ENCODE data around the gene ME1. TPM values are rescaled to one million over a fixed set of nuclear protein-coding genes. Genes with fewer than 3 reads are reported as not detected.

ME1 gene
- total and polyA plus RNA-seq, 9 of the 15 experiments (the other 6 are each of a cell fraction or from before 2014, with no cell fraction given) = 3.2 to 10.4 (median 5.5) TPM

- TF ChIP-seq IRF9 (tag; IDR thresholded peaks at IDR 0.05) (no peak), BCLAF1 (IDR thresholded peaks at IDR 0.05; ENCODE audit: borderline replicate concordance in 1 of 2, control insufficient read depth in 1 of 2, low read depth in 2 of 2, low read length in 1 of 2) (no peak), ZSCAN29 (IDR thresholded peaks at IDR 0.05) (no peak)
Measured at GRCh38 chr6:83352424-83353061, 78.3 kb downstream of the ME1 start (continued).

- Histone ChIP-seq H3K9me3 (replicated peaks; ENCODE audit: control insufficient read depth, insufficient read depth, low read depth, low read length) (no peaks in the 10 kb centered on the region), H4K20me1 (replicated peaks; ENCODE audit: control insufficient read depth, insufficient read depth, low read length) (no peaks in the 10 kb centered on the region), H3K4me3 (no peak overlapping the region), H3K4me2 (ENCODE audit: insufficient read depth, low read length) (no peak overlapping the region), H3K27me3 (ENCODE audit: control insufficient read depth in 2 of 2, insufficient read depth in 2 of 2, low read length in 2 of 2) (no peaks in the 10 kb centered on the region), H3K79me2 (ENCODE audit: control insufficient read depth, insufficient read depth, low read length) (no peaks in the 10 kb centered on the region), H2AFZ (ENCODE audit: low read depth, low read length) (no peak overlapping the region), H3K9me1 (ENCODE audit: control insufficient read depth, insufficient read depth, low read length) (no peaks in the 10 kb centered on the region), H3K4me1 (replicated peaks in 1 of 2; ENCODE audit: control insufficient read depth in 2 of 2, insufficient read depth in 2 of 2, low read length in 2 of 2) (no peaks in the 10 kb centered on the region), H3K9ac (ENCODE audit: insufficient read depth in 1 of 2, low read depth in 2 of 2, low read length in 2 of 2) (no peak overlapping the region), H3K36me3 (ENCODE audit: control insufficient read depth, insufficient read depth, low read length) (no peaks in the 10 kb centered on the region; the same call in 2 of the 3 replicates), H3K27ac (ENCODE audit: extremely low read depth, low read depth, low read length) (no peak overlapping the region)
- FAIRE-seq = no peak
- TF ChIP-seq ZBTB5 (IDR thresholded peaks at IDR 0.05) (no peak), IRF9 (tag; IDR thresholded peaks at IDR 0.05) (no peak), ZEB2 (IDR thresholded peaks at IDR 0.05) (no peak)
- in situ Hi-C loops (cut with MboI) = no loop called here
- intact Hi-C loops (cut with micrococcal nuclease) = no loop called here
- 55% methylated on average over 3 of the region's 3 CpGs for WGBS (ENCODE audit: insufficient coverage, low coverage, missing lambda C conversion rate)
- ChIA-PET POLR2A (no interaction called here), CTCF (ENCODE audit: low intra/inter-chr PET ratio) (no interaction called here)
- no TSS peak for BruUV-seq (replicated peaks)
- no peak for ATAC-seq
- DNase-seq (ENCODE audit: extremely low read depth in 1 of 4, low spot score in 3 of 4) = no peak
Measured at GRCh38 chr6:83343121-83343520, 87.7 kb downstream of the ME1 start.

Measured in K562 (cell line).